HepG2 (cell line): ENCODE data around the gene HIPK2. TPM values are rescaled to one million over a fixed set of nuclear protein-coding genes. Genes with fewer than 3 reads are reported as not detected.

Source experiments
- ARID4A ChIP-seq: sonication (generic); formaldehyde crosslinking; IDR thresholded peaks from 2 replicates; pipeline ENCODE4 v1.5.0; 2020; ENCODE audit warnings: mild to moderate bottlenecking, missing genetic modification reagents, borderline replicate concordance
- FOXP1 ChIP-seq, 2 experiments: fragments of 450-650 bp in 1 of 2; IDR thresholded peaks; 2 replicates each; pipeline ENCODE4 v1.6.1; 2017 to 2018; ENCODE audit warnings: antibody characterized with exemption in 1 of 2
- HHEX ChIP-seq: IDR thresholded peaks from 2 replicates; pipeline ENCODE4 v1.6.1; 2016; ENCODE audit warnings: control low read depth
- HMG20A ChIP-seq: IDR thresholded peaks from 2 replicates; pipeline ENCODE4 v1.6.1; 2016; ENCODE audit warnings: borderline replicate concordance
- HNF1A ChIP-seq, 2 experiments: sonication (generic) in 1 of 2; formaldehyde crosslinking in 1 of 2; IDR thresholded peaks; 2 replicates each; pipeline versions ENCODE4 v1.4.0 to v1.6.1; 2016 to 2020; ENCODE audit warnings: borderline replicate concordance in 1 of 2, low read depth in 1 of 2, mild to moderate bottlenecking in 1 of 2, missing genetic modification reagents in 1 of 2
- PHB2 ChIP-seq: fragments of 450-650 bp; IDR thresholded peaks from 2 replicates; pipeline ENCODE4 v1.6.1; 2018; ENCODE audit not compliant: partially characterized antibody
- PLRG1 ChIP-seq: fragments of 450-650 bp; conservative IDR thresholded peaks from 2 replicates; pipeline ENCODE4 v1.6.1; 2016
- THAP11 ChIP-seq: IDR thresholded peaks from 2 replicates; pipeline ENCODE4 v1.6.1; 2016; ENCODE audit warnings: missing biosample characterization, missing genetic modification reagents
- THYN1 ChIP-seq: sonication (generic); formaldehyde crosslinking; IDR thresholded peaks from 2 replicates; pipeline ENCODE4 v1.8.1; 2023; ENCODE audit warnings: low read depth, mild to moderate bottlenecking, moderate library complexity, missing genetic modification reagents, borderline replicate concordance
- ZBTB39 ChIP-seq: sonication (generic); formaldehyde crosslinking; IDR thresholded peaks from 2 replicates; pipeline ENCODE4 v1.5.0; 2020; ENCODE audit warnings: missing genetic modification reagents
- ZNF280B ChIP-seq: sonication (generic); formaldehyde crosslinking; IDR thresholded peaks from 2 replicates; pipeline ENCODE4 v1.5.0; 2020; ENCODE audit warnings: missing genetic modification reagents, mild to moderate bottlenecking, borderline replicate concordance
- ZNF619 ChIP-seq: sonication (generic); formaldehyde crosslinking; IDR thresholded peaks from 2 replicates; pipeline ENCODE4 v1.4.0; 2020; ENCODE audit warnings: mild to moderate bottlenecking, missing genetic modification reagents
- ZNF878 ChIP-seq: sonication (generic); formaldehyde crosslinking; IDR thresholded peaks from 2 replicates; pipeline ENCODE4 v1.8.1; 2023; ENCODE audit warnings: mild to moderate bottlenecking, missing genetic modification reagents, moderate library complexity
- polyA plus RNA-seq, 8 experiments: library from polyadenylated mRNA; depleted of rRNA in 3 of 8; stranded (reverse) in 7 of 8; unstranded in 1 of 8; fragments of >200 nt; fragmentation: Illumina TruSeq in 4 of 8; extraction: Trizol in 4 of 8; gene quantifications; 2 replicates each; pipeline versions ENCODE4 v1.2.1 to v1.2.3, GENCODE V29; 2011 to 2016; ENCODE audit warnings: low read depth in 4 of 8, missing spikeins in 1 of 8, mixed read lengths in 1 of 8; ENCODE audit not compliant: insufficient read depth in 1 of 8
- total RNA-seq, 5 experiments: library from RNA; depleted of rRNA; stranded (reverse); fragments of >200 nt; fragmentation: Illumina TruSeq; extraction: Trizol; gene quantifications; 2 replicates each; pipeline ENCODE4 v1.2.3, GENCODE V29; 2016; ENCODE audit warnings: low read depth in 1 of 5

Gene HIPK2
- total and polyA plus RNA-seq, 2 of the 13 experiments (the other 11 are each of a cell fraction or from before 2014, with no cell fraction given) = 14.4 to 20.2 TPM

GRCh38 chr7:139748941-139749340 lies 28.9 kb downstream of the HIPK2 start (continued):
- TF ChIP-seq ARID4A (no peak), ZNF619 (CRISPR knock-in tag) (no peak), ZNF878 (no peak), FOXP1 (IDR thresholded peaks at IDR 0.05) (no peak), FOXP1 (CRISPR knock-in tag; IDR thresholded peaks at IDR 0.05) (no peak), HMG20A (no peak), HNF1A (IDR thresholded peaks at IDR 0.05; ENCODE audit: low read depth) (no peak), HNF1A (CRISPR knock-in tag; IDR thresholded peaks at IDR 0.05; ENCODE audit: borderline replicate concordance) (no peak), THAP11 (CRISPR knock-in tag) (no peak), ZBTB39 (CRISPR knock-in tag) (no peak), HHEX (CRISPR knock-in tag) (no peak), THYN1 (no peak), PHB2 (no peak), PLRG1 (no peak), ZNF280B (no peak)
